Gastrocnemius medialis (tissue), 4 donors: Measurements from ENCODE around the gene ZFR. TPM values are rescaled to one million over a fixed set of nuclear protein-coding genes. Genes with fewer than 3 reads are reported as not detected.

Experiments
- ATAC-seq, 2 donors: fragments of 150-250 bp; one replicate each; pipeline ENCODE4 v1.9.1; 2016
- DNase-seq, 2 donors: peaks; one replicate each; pipeline ENCODE4 v3.0.0-alpha.2; 2019
- H3K27ac ChIP-seq, 4 donors: fragments of 200-600 bp; sonication (generic); 1 replicate in 1 of 4; 2 replicates in 3 of 4; pipeline ENCODE4 v1.5.1; 2016 to 2018; ENCODE audit warnings: mild to moderate bottlenecking in 2 of 4, moderate library complexity in 1 of 4
- H3K27me3 ChIP-seq, 3 donors: fragments of 200-600 bp; sonication (generic) in 2 of 3; 1 replicate in 1 of 3; 2 replicates in 2 of 3; pipeline versions ENCODE4 v1.5.1 to v1.6.0; 2016 to 2019; ENCODE audit warnings: mild to moderate bottlenecking in 1 of 3, moderate library complexity in 1 of 3
- H3K36me3 ChIP-seq, 2 donors: fragments of 200-600 bp; sonication (generic) in 1 of 2; one replicate each; pipeline ENCODE4 v1.5.1; 2017 to 2018
- H3K4me1 ChIP-seq, 2 donors: fragments of 200-600 bp; sonication (generic) in 1 of 2; one replicate each; pipeline ENCODE4 v1.5.1; 2016 to 2017; ENCODE audit warnings: mild to moderate bottlenecking in 2 of 2
- H3K4me3 ChIP-seq, 4 donors: fragments of 200-600 bp; sonication (generic) in 3 of 4; 1 replicate in 1 of 4; 2 replicates in 3 of 4; pipeline ENCODE4 v1.5.1; 2016 to 2019; ENCODE audit warnings: mild to moderate bottlenecking in 2 of 4
- H3K9me3 ChIP-seq, 3 donors: fragments of 200-600 bp; sonication (generic) in 2 of 3; 1 replicate in 1 of 3; 2 replicates in 2 of 3; pipeline ENCODE4 v1.5.1; 2016 to 2019
- CTCF ChIP-seq, 5 experiments: fragments of 450-650 bp in 3 of 5; fragments of 200-600 bp in 2 of 5; sonication (generic) in 2 of 5; IDR thresholded peaks in 4 of 5; conservative IDR thresholded peaks in 1 of 5; 1 replicate in 4 of 5; 2 replicates in 1 of 5; pipeline ENCODE4 v1.5.1; 2016 to 2019; ENCODE audit warnings: antibody characterized with exemption in 5 of 5, mild to moderate bottlenecking in 3 of 5, moderate library complexity in 3 of 5
- POLR2A ChIP-seq, 2 donors: fragments of 450-650 bp; IDR thresholded peaks; one replicate each; pipeline ENCODE4 v1.6.1; 2017; ENCODE audit warnings: antibody characterized with exemption in 2 of 2, mild to moderate bottlenecking in 2 of 2, moderate library complexity in 2 of 2
- in situ Hi-C, 4 donors: fragments of 200-750 bp; cut with MboI; loops; one replicate each; pipeline versions ENCODE4 v1.15.0 to v1.8.0; 2017; ENCODE audit warnings: low sequenced_read_pairs in 4 of 4
- intact Hi-C: fragments of 100-400 bp; cut with DNase I; formaldehyde crosslinking; loops from one replicate; pipeline ENCODE4 v1.15.1; 2023; ENCODE audit warnings: low total_unique reads
- total RNA-seq, 4 donors: library from RNA; depleted of rRNA; stranded (reverse); fragments of >200 nt; gene quantifications; one replicate each; pipeline versions ENCODE4 v1.1.0 to v1.2.3, GENCODE V29; 2016

ZFR gene
- total RNA-seq, 4 donors from 2014 or later = 84.0 to 109 (median 89.4) TPM

- Histone ChIP-seq H3K4me1 (no peaks in the 10 kb centered on the region), H3K27ac (no peak overlapping the region), H3K4me3 (no peak overlapping the region), H3K36me3 (no peaks in the 10 kb centered on the region), H3K27me3 (no peaks in the 10 kb centered on the region), H3K9me3 (no peaks in the 10 kb centered on the region)
- in situ Hi-C loops (no loop called here), intact Hi-C loops (no loop called here)
- ATAC-seq (no peak), DNase-seq (no peak)
- TF ChIP-seq POLR2A (IDR thresholded peaks at IDR 0.05) (no peak), CTCF (IDR thresholded peaks at IDR 0.05 in 4 of 5, conservative IDR thresholded peaks at IDR 0.05 in 1 of 5) (no peak)
Observed at GRCh38 chr5:32465076-32465475, 20.5 kb upstream of the ZFR start.

- intact Hi-C loops = no loop called here
- DNase-seq = no peak
Observed at GRCh38 chr5:32462618-32463017, 18.1 kb upstream of the ZFR start.

GRCh38 chr5:32461441-32462120 lies 17.0 kb upstream of the ZFR start:
- no peak for DNase-seq
- in situ Hi-C loops = no loop called here
- no peak overlapping the region for H3K4me3 ChIP-seq
- TF ChIP-seq POLR2A (IDR thresholded peaks at IDR 0.05) (no peak), CTCF (IDR thresholded peaks at IDR 0.05 in 4 of 5, conservative IDR thresholded peaks at IDR 0.05 in 1 of 5) (no peak)
- H3K27ac ChIP-seq = no peak overlapping the region
- H3K36me3 ChIP-seq = no peaks in the 10 kb centered on the region
- intact Hi-C loops = no loop called here
- no peaks in the 10 kb centered on the region for H3K4me1 ChIP-seq
- no peaks in the 10 kb centered on the region for H3K9me3 ChIP-seq
- no peak for ATAC-seq
- no peaks in the 10 kb centered on the region for H3K27me3 ChIP-seq

More at GRCh38 chr5:32462618-32463017, 18.1 kb upstream of the ZFR start:
- Histone ChIP-seq H3K27ac (no peak overlapping the region), H3K4me3 (no peak overlapping the region), H3K36me3 (no peaks in the 10 kb centered on the region), H3K9me3 (no peaks in the 10 kb centered on the region), H3K27me3 (no peaks in the 10 kb centered on the region), H3K4me1 (no peaks in the 10 kb centered on the region)
- ATAC-seq = no peak
- TF ChIP-seq POLR2A (IDR thresholded peaks at IDR 0.05) = no peak
- no peak for TF ChIP-seq CTCF (IDR thresholded peaks at IDR 0.05 in 4 of 5, conservative IDR thresholded peaks at IDR 0.05 in 1 of 5)
- in situ Hi-C loops = no loop called here

- no peak for TF ChIP-seq CTCF (IDR thresholded peaks at IDR 0.05 in 4 of 5, conservative IDR thresholded peaks at IDR 0.05 in 1 of 5)
- TF ChIP-seq POLR2A (IDR thresholded peaks at IDR 0.05) = no peak
- Histone ChIP-seq H3K36me3 (no peaks in the 10 kb centered on the region), H3K4me3 (no peak overlapping the region), H3K9me3 (no peaks in the 10 kb centered on the region), H3K4me1 (no peaks in the 10 kb centered on the region), H3K27ac (no peak overlapping the region), H3K27me3 (no peaks in the 10 kb centered on the region)
- intact Hi-C loops = no loop called here
- ATAC-seq (no peak), DNase-seq (no peak)
- in situ Hi-C loops = no loop called here
Observed at GRCh38 chr5:32460702-32461101, 16.2 kb upstream of the ZFR start.
